ENCODE data around the gene SVIL. TPM values are rescaled to one million over a fixed set of nuclear protein-coding genes. Genes with fewer than 3 reads are reported as not detected.
"Not testable (repeated sequence)": the region's sequence is repeated elsewhere in the genome, so short reads cannot be mapped to it uniquely, and the experiment has no call there.

SVIL gene
- total RNA-seq, 1 donor from 2014 or later, result 25.1 TPM

GRCh38 chr10:29519659-29520058 is 115.1 kb downstream of the SVIL start:
- no peak overlapping the region for H2AFZ ChIP-seq (replicated peaks)
- no peak overlapping the region for H3K9ac ChIP-seq
- Mint-ChIP-seq H3K27ac (no peak overlapping the region), H3K4me3 (no peak overlapping the region), H3K27me3 (ENCODE audit: insufficient read depth, low read depth) (no peaks in the 10 kb centered on the region), H3K36me3 (peaks cover 26% of the 10 kb centered on the region), H3K4me1 (peaks cover 29% of the 10 kb centered on the region), H3K9me3 (no peaks in the 10 kb centered on the region)
- no peak overlapping the region for H3K4me2 ChIP-seq
- no peaks in the 10 kb centered on the region for H4K20me1 ChIP-seq (ENCODE audit: low read depth)
- no peak overlapping the region for H3K27ac ChIP-seq
- no peak for DNase-seq (ENCODE audit: low spot score)
- H3K36me3 ChIP-seq, result no peaks in the 10 kb centered on the region
- no peaks in the 10 kb centered on the region for H3K9me3 ChIP-seq (ENCODE audit: low read depth)
- TF ChIP-seq EZH2phosphoT487 (IDR thresholded peaks at IDR 0.05), result no peak
- no peak for TF ChIP-seq EZH2 (IDR thresholded peaks at IDR 0.05)
- TF ChIP-seq CTCF (IDR thresholded peaks at IDR 0.05), result no peak
- no peaks in the 10 kb centered on the region for H3K27me3 ChIP-seq
- H3K4me1 ChIP-seq, result no peaks in the 10 kb centered on the region
- no peaks in the 10 kb centered on the region for H3K79me2 ChIP-seq (ENCODE audit: low read depth)
- no peaks in the 10 kb centered on the region for H3F3A ChIP-seq (ENCODE audit: low read depth)
- H3K4me3 ChIP-seq, result no peak overlapping the region

- Histone ChIP-seq H4K20me1 (ENCODE audit: low read depth) (peaks cover 5% of the 10 kb centered on the region), H3K4me2 (no peak overlapping the region), H3K9me3 (ENCODE audit: low read depth) (no peaks in the 10 kb centered on the region), H2AFZ (replicated peaks) (no peak overlapping the region), H3K9ac (no peak overlapping the region), H3K27me3 (no peaks in the 10 kb centered on the region), H3K4me3 (no peak overlapping the region), H3K79me2 (ENCODE audit: low read depth) (no peaks in the 10 kb centered on the region), H3K36me3 (no peaks in the 10 kb centered on the region), H3F3A (ENCODE audit: low read depth) (no peaks in the 10 kb centered on the region), H3K4me1 (no peaks in the 10 kb centered on the region), H3K27ac (no peak overlapping the region)
- TF ChIP-seq EZH2phosphoT487 (IDR thresholded peaks at IDR 0.05) (no peak), CTCF (IDR thresholded peaks at IDR 0.05) (peak; percentile 78), EZH2 (IDR thresholded peaks at IDR 0.05) (no peak)
- Mint-ChIP-seq H3K36me3 (peaks cover 13% of the 10 kb centered on the region), H3K27me3 (ENCODE audit: insufficient read depth, low read depth) (no peaks in the 10 kb centered on the region), H3K27ac (no peak overlapping the region), H3K4me3 (no peak overlapping the region), H3K4me1 (peaks cover 20% of the 10 kb centered on the region), H3K9me3 (no peaks in the 10 kb centered on the region)
- DNase-seq (ENCODE audit: low spot score), result peak; percentile 79
Observed at GRCh38 chr10:29517352-29517923, 117.3 kb downstream of the SVIL start.

- H3K9me3 Mint-ChIP-seq; H3K4me3 Mint-ChIP-seq; H4K20me1 ChIP-seq (ENCODE audit: low read depth); H3K27me3 Mint-ChIP-seq (ENCODE audit: insufficient read depth, low read depth); H3K27me3 ChIP-seq; H3K4me1 ChIP-seq; H3F3A ChIP-seq (ENCODE audit: low read depth); H2AFZ ChIP-seq (replicated peaks); H3K79me2 ChIP-seq (ENCODE audit: low read depth); H3K36me3 Mint-ChIP-seq; H3K9me3 ChIP-seq (ENCODE audit: low read depth); DNase-seq (ENCODE audit: low spot score); H3K27ac ChIP-seq; H3K4me2 ChIP-seq; H3K36me3 ChIP-seq; H3K4me1 Mint-ChIP-seq; H3K9ac ChIP-seq; H3K4me3 ChIP-seq; H3K27ac Mint-ChIP-seq: not testable (repeated sequence)
Observed at GRCh38 chr10:29516309-29516932, 118.3 kb downstream of the SVIL start.

GRCh38 chr10:29515879-29516278 is 118.9 kb downstream of the SVIL start:
- H3K4me1 Mint-ChIP-seq; H4K20me1 ChIP-seq (ENCODE audit: low read depth); H3F3A ChIP-seq (ENCODE audit: low read depth); H3K27ac Mint-ChIP-seq; H3K9ac ChIP-seq; H3K27ac ChIP-seq; H3K4me1 ChIP-seq; H2AFZ ChIP-seq (replicated peaks); H3K9me3 ChIP-seq (ENCODE audit: low read depth); H3K36me3 Mint-ChIP-seq; H3K36me3 ChIP-seq; DNase-seq (ENCODE audit: low spot score); H3K27me3 Mint-ChIP-seq (ENCODE audit: insufficient read depth, low read depth); H3K79me2 ChIP-seq (ENCODE audit: low read depth); H3K27me3 ChIP-seq; H3K9me3 Mint-ChIP-seq; H3K4me3 Mint-ChIP-seq; H3K4me2 ChIP-seq; H3K4me3 ChIP-seq: not testable (repeated sequence)

GRCh38 chr10:29515104-29515503 is 119.7 kb downstream of the SVIL start:
- H3K36me3 Mint-ChIP-seq; H3K4me1 Mint-ChIP-seq; H3K79me2 ChIP-seq (ENCODE audit: low read depth); H3F3A ChIP-seq (ENCODE audit: low read depth); H2AFZ ChIP-seq (replicated peaks); H3K9ac ChIP-seq; H3K9me3 ChIP-seq (ENCODE audit: low read depth); H3K4me3 ChIP-seq; DNase-seq (ENCODE audit: low spot score); H3K27ac Mint-ChIP-seq; H4K20me1 ChIP-seq (ENCODE audit: low read depth); H3K27ac ChIP-seq; H3K9me3 Mint-ChIP-seq; H3K27me3 ChIP-seq; H3K4me2 ChIP-seq; H3K36me3 ChIP-seq; H3K4me3 Mint-ChIP-seq; H3K27me3 Mint-ChIP-seq (ENCODE audit: insufficient read depth, low read depth); H3K4me1 ChIP-seq: not testable (repeated sequence)
